Measurements from ENCODE around the gene CEND1.

Gene CEND1

DNA sequence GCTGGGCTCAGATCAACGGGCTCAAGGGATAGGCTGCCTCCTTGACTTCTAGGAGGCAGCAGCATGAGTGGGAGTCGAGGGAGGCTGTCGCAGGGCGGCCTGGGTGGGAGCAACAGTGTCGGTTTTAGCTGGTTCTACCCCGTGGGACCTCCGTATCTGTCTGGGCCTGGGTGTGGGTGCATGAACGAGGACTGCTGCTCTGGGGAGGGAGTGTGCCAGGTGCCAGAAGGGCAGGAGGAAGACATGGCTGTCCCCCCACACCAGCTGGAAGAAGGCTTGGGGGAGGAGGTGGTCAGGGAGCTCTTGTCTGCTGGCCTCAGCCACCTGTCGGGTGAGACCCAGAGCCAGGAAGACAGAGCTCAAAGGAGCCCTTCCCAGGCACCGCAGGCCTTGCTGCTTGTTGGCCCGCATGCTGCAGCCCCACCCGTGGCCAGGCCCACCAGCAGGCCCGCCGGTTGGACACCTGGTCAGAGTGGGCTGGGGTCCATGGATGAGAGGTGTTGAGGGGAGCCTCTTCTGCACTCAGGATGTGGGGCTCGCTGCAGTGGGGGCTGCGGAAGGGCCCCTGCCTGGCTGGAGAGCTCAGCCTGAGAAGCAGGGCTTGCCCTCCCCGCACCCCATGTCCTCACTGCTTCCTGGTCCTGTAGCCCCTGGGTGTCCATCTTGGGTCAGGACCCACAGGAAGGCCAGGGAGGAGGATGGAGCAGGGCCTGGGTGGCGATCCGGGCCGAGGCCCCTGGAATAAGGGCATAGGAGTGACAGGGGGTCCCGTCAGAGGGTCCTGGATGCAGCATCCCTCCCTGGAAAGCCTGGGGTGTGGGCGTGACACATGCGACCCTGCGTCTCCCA, 3.4 kb downstream of the CEND1 start:
- H3K4me1 ChIP-seq (ENCODE audit: insufficient read depth, poor library complexity, severe bottlenecking) = peaks cover 6% of the 10 kb centered on the region

DNA sequence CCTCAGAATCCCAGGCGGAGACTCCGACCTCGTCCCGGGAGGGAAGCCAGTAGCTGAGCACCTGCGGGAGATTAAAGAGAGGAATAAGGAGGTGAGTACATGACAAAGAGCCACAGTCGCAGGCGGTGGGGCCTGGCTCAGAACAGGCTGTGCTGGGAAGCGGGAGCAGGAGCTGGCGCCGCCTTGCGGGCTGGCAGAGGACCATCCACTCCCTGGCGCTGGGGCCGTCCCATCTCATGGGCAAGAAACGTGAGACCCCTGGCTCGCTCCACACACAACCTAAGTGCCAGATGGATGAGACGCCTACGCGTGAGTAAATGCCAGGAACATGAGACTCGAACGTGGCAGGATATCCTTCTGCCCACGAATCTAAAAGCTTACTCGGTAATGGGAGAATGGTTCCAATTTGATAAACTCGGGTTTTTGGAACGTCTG, 6.3 kb downstream of the CEND1 start:
- ATAC-seq (ENCODE audit: low read depth) = peak; percentile 78
- H3K4me3 ChIP-seq (ENCODE audit: severe bottlenecking) = no peak overlapping the region

More for the DNA sequence above, 3.4 kb downstream of the CEND1 start:
- Histone ChIP-seq H3K27ac (ENCODE audit: poor library complexity, severe bottlenecking) (no peak overlapping the region), H3K36me3 (ENCODE audit: low read depth) (no peaks in the 10 kb centered on the region), H3K27me3 (ENCODE audit: insufficient read depth, poor library complexity, severe bottlenecking) (peaks cover 9% of the 10 kb centered on the region), H3K9me3 (ENCODE audit: severe bottlenecking) (no peaks in the 10 kb centered on the region), H3K4me3 (ENCODE audit: severe bottlenecking) (no peak overlapping the region)
- DNase-seq (ENCODE audit: low spot score) (no peak), ATAC-seq (ENCODE audit: low read depth) (no peak; the same call in 2 of the 3 replicates)
- TF ChIP-seq, protein P1, sequence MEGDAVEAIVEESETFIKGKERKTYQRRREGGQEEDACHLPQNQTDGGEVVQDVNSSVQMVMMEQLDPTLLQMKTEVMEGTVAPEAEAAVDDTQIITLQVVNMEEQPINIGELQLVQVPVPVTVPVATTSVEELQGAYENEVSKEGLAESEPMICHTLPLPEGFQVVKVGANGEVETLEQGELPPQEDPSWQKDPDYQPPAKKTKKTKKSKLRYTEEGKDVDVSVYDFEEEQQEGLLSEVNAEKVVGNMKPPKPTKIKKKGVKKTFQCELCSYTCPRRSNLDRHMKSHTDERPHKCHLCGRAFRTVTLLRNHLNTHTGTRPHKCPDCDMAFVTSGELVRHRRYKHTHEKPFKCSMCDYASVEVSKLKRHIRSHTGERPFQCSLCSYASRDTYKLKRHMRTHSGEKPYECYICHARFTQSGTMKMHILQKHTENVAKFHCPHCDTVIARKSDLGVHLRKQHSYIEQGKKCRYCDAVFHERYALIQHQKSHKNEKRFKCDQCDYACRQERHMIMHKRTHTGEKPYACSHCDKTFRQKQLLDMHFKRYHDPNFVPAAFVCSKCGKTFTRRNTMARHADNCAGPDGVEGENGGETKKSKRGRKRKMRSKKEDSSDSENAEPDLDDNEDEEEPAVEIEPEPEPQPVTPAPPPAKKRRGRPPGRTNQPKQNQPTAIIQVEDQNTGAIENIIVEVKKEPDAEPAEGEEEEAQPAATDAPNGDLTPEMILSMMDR (IDR thresholded peaks at IDR 0.05; ENCODE audit: poor library complexity, severe bottlenecking) = no peak

DNA sequence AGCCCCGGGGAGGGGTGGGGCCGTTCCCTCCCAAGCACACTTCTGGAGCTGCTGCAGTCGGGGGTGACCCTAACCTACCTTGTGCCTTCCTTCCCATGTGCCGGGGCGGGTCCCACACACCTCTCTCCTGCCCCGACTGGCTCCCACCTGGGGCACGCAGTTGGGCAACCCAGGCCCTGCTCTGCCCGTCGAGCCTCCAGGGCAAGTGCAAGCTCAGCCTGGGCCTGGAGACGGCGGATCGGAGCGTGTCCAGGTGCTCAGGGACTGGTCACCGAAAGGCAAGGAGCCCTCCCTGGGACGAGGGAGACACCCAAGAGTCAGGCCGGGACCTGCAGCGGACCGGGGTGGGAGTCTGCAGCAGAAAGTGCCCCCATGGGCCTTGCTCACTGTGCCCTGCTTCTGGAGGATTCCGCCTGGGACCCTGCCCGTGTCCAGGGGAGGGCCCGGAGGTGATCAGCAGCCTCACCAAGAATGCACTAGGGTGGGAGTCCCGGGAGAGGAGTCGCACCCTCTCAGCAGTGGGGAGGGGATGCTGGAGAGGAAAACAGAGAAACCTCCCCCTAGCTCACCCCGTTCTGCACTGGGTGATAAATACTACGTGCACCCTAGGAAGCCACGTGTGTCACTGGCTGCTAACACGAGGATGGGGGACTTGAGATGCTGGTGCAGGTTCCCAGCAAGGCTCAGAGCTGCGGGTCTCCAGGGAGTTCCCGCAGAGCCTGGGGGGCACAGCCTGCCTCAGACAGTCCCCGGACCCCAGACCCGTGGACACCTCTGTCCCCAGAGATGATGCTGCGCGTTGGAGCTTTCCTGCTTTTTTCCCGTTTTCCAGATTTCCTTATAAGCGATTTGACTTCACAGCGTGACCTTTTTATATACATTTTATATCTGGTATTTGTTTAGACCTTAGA, 7.4 kb downstream of the CEND1 start:
- Histone ChIP-seq H3K36me3 (ENCODE audit: low read depth) (peaks cover 23% of the 10 kb centered on the region), H3K27me3 (ENCODE audit: insufficient read depth, poor library complexity, severe bottlenecking) (no peaks in the 10 kb centered on the region), H3K4me3 (ENCODE audit: severe bottlenecking) (no peak overlapping the region), H3K27ac (ENCODE audit: poor library complexity, severe bottlenecking) (no peak overlapping the region), H3K4me1 (ENCODE audit: insufficient read depth, poor library complexity, severe bottlenecking) (peaks cover 11% of the 10 kb centered on the region), H3K9me3 (ENCODE audit: severe bottlenecking) (no peaks in the 10 kb centered on the region)
- TF ChIP-seq, protein P1 (IDR thresholded peaks at IDR 0.05; ENCODE audit: poor library complexity, severe bottlenecking) = no peak
- DNase-seq (ENCODE audit: low spot score) (no peak), ATAC-seq (ENCODE audit: low read depth) (no peak)

More for the DNA sequence above, 6.3 kb downstream of the CEND1 start:
- peaks cover 18% of the 10 kb centered on the region for H3K36me3 ChIP-seq (ENCODE audit: low read depth)
- no peak for DNase-seq (ENCODE audit: low spot score)
- H3K27ac ChIP-seq (ENCODE audit: poor library complexity, severe bottlenecking) = no peak overlapping the region
- H3K27me3 ChIP-seq (ENCODE audit: insufficient read depth, poor library complexity, severe bottlenecking) = no peaks in the 10 kb centered on the region
- TF ChIP-seq, protein P1 (IDR thresholded peaks at IDR 0.05; ENCODE audit: poor library complexity, severe bottlenecking) = peak; percentile 78
- H3K4me1 ChIP-seq (ENCODE audit: insufficient read depth, poor library complexity, severe bottlenecking) = peaks cover 6% of the 10 kb centered on the region
- no peaks in the 10 kb centered on the region for H3K9me3 ChIP-seq (ENCODE audit: severe bottlenecking)

DNA sequence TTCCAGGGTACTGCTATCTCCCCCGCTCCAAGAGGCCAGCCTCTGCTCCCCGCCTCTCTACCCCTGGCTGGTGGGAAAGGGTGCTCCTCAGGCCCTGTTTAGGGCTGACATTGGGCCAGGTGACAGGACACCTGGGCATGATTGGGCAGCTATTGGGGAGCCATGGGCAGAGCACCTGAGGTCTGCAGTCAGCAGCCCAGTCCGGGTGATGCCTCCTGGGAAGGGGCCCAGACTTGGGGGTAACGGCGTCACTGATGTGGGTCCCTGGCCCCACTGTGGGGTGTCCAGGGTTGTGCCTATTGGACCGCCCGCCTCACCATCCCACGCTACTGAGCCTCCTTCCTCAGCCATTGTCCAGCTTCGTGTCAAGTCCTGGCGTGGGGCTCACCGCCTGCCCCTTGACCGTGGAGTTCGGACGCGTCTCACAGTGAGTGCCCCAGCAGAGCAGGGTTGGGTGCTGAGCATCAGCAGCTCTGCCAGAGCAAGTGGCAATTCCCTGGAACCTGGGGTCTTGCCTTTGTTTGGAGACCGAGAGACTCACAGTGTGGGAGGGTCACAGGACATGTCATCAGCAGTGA, 9.8 kb downstream of the CEND1 start:
- DNase-seq (ENCODE audit: low spot score) = no peak
- no peak overlapping the region for H3K4me3 ChIP-seq (ENCODE audit: severe bottlenecking)
- H3K27me3 ChIP-seq (ENCODE audit: insufficient read depth, poor library complexity, severe bottlenecking) = no peaks in the 10 kb centered on the region
- TF ChIP-seq, protein P1 (IDR thresholded peaks at IDR 0.05; ENCODE audit: poor library complexity, severe bottlenecking) = no peak
- H3K27ac ChIP-seq (ENCODE audit: poor library complexity, severe bottlenecking) = no peak overlapping the region
- H3K9me3 ChIP-seq (ENCODE audit: severe bottlenecking) = no peaks in the 10 kb centered on the region
- ATAC-seq (ENCODE audit: low read depth) = no peak
- H3K4me1 ChIP-seq (ENCODE audit: insufficient read depth, poor library complexity, severe bottlenecking) = peaks cover 16% of the 10 kb centered on the region
- peaks cover 24% of the 10 kb centered on the region for H3K36me3 ChIP-seq (ENCODE audit: low read depth)
